GM12878 (cell line): ENCODE results near the gene NCDN. TPM values are rescaled to one million over a fixed set of nuclear protein-coding genes. Genes with fewer than 3 reads are reported as not detected.

Experiments used
- ATAC-seq: fragments of 200-7000 bp; cut with Tn5 transposase; 3 replicates; pipeline ENCODE4 v1.9.1; 2020; ENCODE audit warnings: mild to moderate bottlenecking, moderate library complexity
- BruUV-seq: library from RNA; stranded (reverse); fragments of 400-500 nt; replicated peaks from 2 replicates; lab custom pipeline; 2021; lab: Mats Ljungman, UMichigan
- CTCF ChIA-PET: fragments of 300-600 bp; sonication (Branson Sonifier 250); formaldehyde crosslinking; extraction: SDS; loops from one replicate; lab custom pipeline; 2021; ENCODE audit warnings: inconsistent platforms; lab: Yijun Ruan, JAX
- POLR2A ChIA-PET: fragments of 350-600 bp; formaldehyde crosslinking; extraction: SDS; loops from one replicate; lab custom pipeline; 2021; ENCODE audit warnings: inconsistent platforms; lab: Charles Lee
- RAD21 ChIA-PET: fragments of 300-600 bp; sonication (Branson Sonifier 250); formaldehyde crosslinking; loops from one replicate; lab custom pipeline; 2023; ENCODE audit warnings: antibody characterized with exemption; ENCODE audit not compliant: unreplicated experiment; lab: Charles Lee
- SMC1A ChIA-PET: fragments of 300-600 bp; sonication (Branson Sonifier 250); formaldehyde crosslinking; loops from one replicate; lab custom pipeline; 2023; ENCODE audit not compliant: unreplicated experiment, uncharacterized antibody; lab: Charles Lee
- DNase-seq: peaks from one replicate; pipeline ENCODE4 v3.0.0-alpha.2; 2011; ENCODE audit warnings: low read depth, low spot score
- FAIRE-seq: peaks from 3 replicates; lab custom pipeline; 2011; peaks lifted over from hg19 to GRCh38; lab: Jason Lieb, UNC
- H2AFZ ChIP-seq: 2 replicates; pipeline ENCODE4 v1.6.0; 2011; ENCODE audit warnings: low read depth, low read length, control low read depth; ENCODE audit not compliant: control insufficient read depth
- H3K27ac ChIP-seq: 2 replicates; pipeline ENCODE4 v1.5.1; 2011; ENCODE audit warnings: control low read depth; ENCODE audit not compliant: control insufficient read depth, insufficient read depth
- H3K27me3 ChIP-seq, 2 experiments: replicated peaks in 1 of 2; 2 replicates each; pipeline versions ENCODE4 v1.6.0 to v1.6.1; 2011; ENCODE audit warnings: low read length in 1 of 2; ENCODE audit not compliant: control insufficient read depth in 2 of 2, insufficient read depth in 2 of 2
- H3K36me3 ChIP-seq, 2 experiments: 2 replicates each; pipeline ENCODE4 v1.5.1; 2011; ENCODE audit warnings: low read length in 1 of 2; ENCODE audit not compliant: control insufficient read depth in 2 of 2, insufficient read depth in 2 of 2
- H3K4me1 ChIP-seq: 2 replicates; pipeline ENCODE4 v1.6.1; 2011; ENCODE audit warnings: mild to moderate bottlenecking, low read length, moderate library complexity, mixed read lengths; ENCODE audit not compliant: control insufficient read depth, insufficient read depth
- H3K4me2 ChIP-seq: 2 replicates; pipeline ENCODE4 v1.6.0; 2011; ENCODE audit warnings: control low read depth; ENCODE audit not compliant: control insufficient read depth, insufficient read depth
- H3K4me3 ChIP-seq: fragments of 200-600 bp; sonication (generic); 2 replicates; pipeline ENCODE4 v1.5.1; 2016
- H3K79me2 ChIP-seq: 2 replicates; pipeline ENCODE4 v1.6.0; 2011; ENCODE audit warnings: low read length; ENCODE audit not compliant: control insufficient read depth, insufficient read depth
- H3K9ac ChIP-seq: 2 replicates; pipeline ENCODE4 v1.8.0; 2011; ENCODE audit warnings: low read length, control low read depth, mixed read lengths; ENCODE audit not compliant: control insufficient read depth, insufficient read depth
- H3K9me3 ChIP-seq: replicated peaks from 3 replicates; pipeline ENCODE4 v1.5.1; 2011; ENCODE audit warnings: mild to moderate bottlenecking, low read length; ENCODE audit not compliant: control insufficient read depth, insufficient read depth
- H4K20me1 ChIP-seq: 2 replicates; pipeline ENCODE4 v1.6.0; 2011; ENCODE audit not compliant: control insufficient read depth, insufficient read depth
- HDAC2 ChIP-seq: fragments of 200-600 bp; sonication (generic); IDR thresholded peaks from 2 replicates; pipeline ENCODE4 v1.6.1; 2017
- JUND ChIP-seq: IDR thresholded peaks from 2 replicates; pipeline ENCODE4 v1.6.1; 2012; ENCODE audit warnings: low read depth, mild to moderate bottlenecking, low read length, improper control_type of control experiment, moderate library complexity
- ZNF384 ChIP-seq: IDR thresholded peaks from 2 replicates; pipeline ENCODE4 v1.6.1; 2012; ENCODE audit warnings: low read depth, mild to moderate bottlenecking, low read length, improper control_type of control experiment, borderline replicate concordance
- ZNF592 ChIP-seq: fragments of 450-650 bp; IDR thresholded peaks from 2 replicates; pipeline ENCODE4 v1.6.1; 2017; ENCODE audit warnings: mild to moderate bottlenecking, moderate library complexity
- WGBS: methylation state at CpG from one replicate; pipeline ENCODE4 v1.1.6; 2016; ENCODE audit warnings: low lambda C conversion rate; ENCODE audit not compliant: insufficient replicate concordance, insufficient coverage; ENCODE audit errors: missing lambda C conversion rate; 5-methylcytosine and 5-hydroxymethylcytosine counted together
- in situ Hi-C: fragments of 300-500 bp; cut with MboI; formaldehyde crosslinking; loops from 9 replicates; pipeline ENCODE4 v1.14.3; 2018; ENCODE audit warnings: mixed read lengths
- intact Hi-C: fragments of 100-400 bp; cut with micrococcal nuclease; formaldehyde crosslinking; loops from one replicate; pipeline ENCODE4 v1.14.2; 2022; ENCODE audit not compliant: unreplicated experiment
- polyA plus RNA-seq, 11 experiments: library from polyadenylated mRNA; depleted of rRNA in 4 of 11; unstranded in 6 of 11; stranded (reverse) in 5 of 11; fragments of >200 nt; fragmentation: Nextera tagmentation in 4 of 11; fragmentation: Illumina TruSeq in 1 of 11; extraction: Ambion mirVana in 4 of 11; extraction: Trizol in 1 of 11; gene quantifications; 1 replicate in 1 of 11; 2 replicates in 10 of 11; pipeline versions ENCODE4 v1.2.1 to v1.2.3, GENCODE V29; 2011 to 2016; ENCODE audit warnings: inconsistent platforms in 2 of 11, missing spikeins in 2 of 11, low read depth in 1 of 11
- total RNA-seq, 4 experiments: library from RNA; depleted of rRNA in 3 of 4; stranded (reverse); fragments of >200 nt in 3 of 4; fragmentation: Illumina TruSeq in 1 of 4; extraction: Trizol in 1 of 4; gene quantifications; 2 replicates each; pipeline versions ENCODE4 v1.2.1 to v1.2.3, GENCODE V29; 2013 to 2021

The NCDN gene
- total and polyA plus RNA-seq, 10 of the 15 experiments (the other 5 are each of a cell fraction or from before 2014, with no cell fraction given), result 1.8 to 25.5 (median 10.9) TPM

GRCh38 chr1:35536556-35537162, 20.9 kb upstream of the NCDN start:
- intact Hi-C loops (no loop called here), in situ Hi-C loops (no loop called here)
- peaks cover 49% of the 10 kb centered on the region for H3K79me2 ChIP-seq
- no peaks in the 10 kb centered on the region for H4K20me1 ChIP-seq
- CTCF ChIA-PET, result interaction anchor here (0.6 to 12.7 kb wide), 14 partner anchors 8 to 684 kb away, joined by 3 to 260 read pairs (median 6); partner anchors contain the start of genes KIAA0319L and NCDN
- ATAC-seq (no peak), FAIRE-seq (no peak), DNase-seq (no peak)
- H2AFZ ChIP-seq, result no peak overlapping the region
- POLR2A ChIA-PET, result interaction anchor here (0.5 to 7.3 kb wide), 17 partner anchors 10 to 807 kb away, joined by 3 to 65 read pairs (median 4); partner anchors contain the start of genes KIAA0319L and NCDN
- TF ChIP-seq HDAC2 (no peak), ZNF384 (peak; percentile 21; the same call in 1 of the 2 replicates)
- no peak overlapping the region for H3K4me3 ChIP-seq
- H3K9me3 ChIP-seq, result peaks cover 12% of the 10 kb centered on the region
- no peak overlapping the region for H3K27ac ChIP-seq
- no TSS peak for BruUV-seq
- SMC1A ChIA-PET, result interaction anchor here (0.6 to 8.8 kb wide), 15 partner anchors 9 to 141 kb away, joined by 3 to 254 read pairs (median 6); partner anchors contain the start of genes KIAA0319L and NCDN
- no peak overlapping the region for H3K9ac ChIP-seq
- RAD21 ChIA-PET, result interaction anchor here (0.8 to 8.4 kb wide), 14 partner anchors 8 to 234 kb away, joined by 3 to 139 read pairs (median 6); partner anchors contain the start of genes KIAA0319L and NCDN
- H3K36me3 ChIP-seq, result no peaks in the 10 kb centered on the region; a peak in 1 of 4 replicates
- peak overlapping the region; percentile 26 for H3K4me2 ChIP-seq
- WGBS, result 100% methylated on average over 2 of the region's 2 CpGs
- peaks cover 27% of the 10 kb centered on the region for H3K4me1 ChIP-seq
- no peaks in the 10 kb centered on the region for H3K27me3 ChIP-seq

GRCh38 chr1:35537806-35538205, 19.8 kb upstream of the NCDN start:
- peak overlapping the region; percentile 52 for H3K4me3 ChIP-seq
- POLR2A ChIA-PET, result interaction anchor here (0.5 to 7.3 kb wide), 13 partner anchors 11 to 90 kb away, joined by 3 to 65 read pairs (median 6); partner anchors contain the start of genes KIAA0319L and NCDN
- H4K20me1 ChIP-seq, result no peaks in the 10 kb centered on the region
- 0 out of 2 replicates have a peak, but pooled peaks have one; percentile 21 for TF ChIP-seq ZNF592
- TF ChIP-seq JUND, result no peak
- H3K27me3 ChIP-seq, result no peaks in the 10 kb centered on the region
- peak; percentile 7; the same call in 1 of the 3 replicates for ATAC-seq
- CTCF ChIA-PET, result interaction anchor here (0.6 to 12.7 kb wide), 12 partner anchors 12 to 190 kb away, joined by 3 to 260 read pairs (median 8); partner anchors contain the start of genes KIAA0319L and NCDN
- H3K27ac ChIP-seq, result peak overlapping the region; percentile 87
- SMC1A ChIA-PET, result interaction anchor here (0.7 to 8.8 kb wide), 12 partner anchors 12 to 336 kb away, joined by 3 to 254 read pairs (median 6); partner anchors contain the start of genes KIAA0319L and NCDN
- RAD21 ChIA-PET, result interaction anchor here (0.5 to 8.4 kb wide), 17 partner anchors 12 to 421 kb away, joined by 3 to 139 read pairs (median 4); partner anchors contain the start of genes KIAA0319L and NCDN
- H3K36me3 ChIP-seq, result no peaks in the 10 kb centered on the region
- in situ Hi-C loops, result no loop called here
- peaks cover 27% of the 10 kb centered on the region for H3K4me1 ChIP-seq
- intact Hi-C loops, result loop anchor here (2.0 kb wide), 1 partner anchor 19 kb away; the partner anchor contains the start of genes KIAA0319L and NCDN
- peak overlapping the region; percentile 28 for H3K9ac ChIP-seq
- H3K4me2 ChIP-seq, result peak overlapping the region; percentile 92
- BruUV-seq, result no TSS peak
- peaks cover 2% of the 10 kb centered on the region; the same call in 1 of the 3 replicates for H3K9me3 ChIP-seq
- peak overlapping the region; percentile 8; the same call in 1 of the 2 replicates for H2AFZ ChIP-seq
- no peak for DNase-seq
- FAIRE-seq, result no peak
- peaks cover 56% of the 10 kb centered on the region for H3K79me2 ChIP-seq
- 65% methylated on average over 1 of the region's 1 CpG for WGBS
